K562 (cell line): ENCODE measurements around the gene CDH7. TPM values are rescaled to one million over a fixed set of nuclear protein-coding genes. Genes with fewer than 3 reads are reported as not detected.

Experiments used
- ATAC-seq: fragments of 200-7000 bp; cut with Tn5 transposase; 3 replicates; pipeline ENCODE4 v1.9.1; 2020; ENCODE audit warnings: moderate library complexity
- BruUV-seq: library from RNA; stranded (reverse); fragments of 400-500 nt; replicated peaks from 2 replicates; lab custom pipeline; 2021; lab: Mats Ljungman, UMichigan
- CTCF ChIA-PET: fragments of 300-600 bp; formaldehyde crosslinking; extraction: SDS; loops from one replicate; lab custom pipeline; 2021; ENCODE audit warnings: low intra/inter-chr PET ratio; lab: Yijun Ruan, JAX
- POLR2A ChIA-PET: fragments of 300-600, 350-650 bp; sonication (Branson Sonifier 250); formaldehyde crosslinking; extraction: SDS; loops from one replicate; lab custom pipeline; 2021; ENCODE audit warnings: antibody characterized with exemption, inconsistent platforms; lab: Yijun Ruan, JAX
- DNase-seq, 4 experiments: peaks; one replicate each; pipeline versions ENCODE4 v3.0.0 to v3.0.0-alpha.2; 2011 to 2018; ENCODE audit warnings: low spot score in 3 of 4, mixed read lengths in 3 of 4; ENCODE audit errors: extremely low read depth in 1 of 4
- FAIRE-seq: peaks from 2 replicates; lab custom pipeline; 2011; peaks lifted over from hg19 to GRCh38; lab: Jason Lieb, UNC
- H2AFZ ChIP-seq: 2 replicates; pipeline ENCODE4 v1.6.0; 2011; ENCODE audit warnings: low read depth, low read length, control low read depth, inconsistent platforms
- H3K27ac ChIP-seq: fragments of 200-600 bp; 3 replicates; pipeline ENCODE4 v1.8.0; 2011; ENCODE audit warnings: low read depth, mild to moderate bottlenecking, control low read depth, inconsistent platforms, low read length, moderate library complexity, mixed read lengths; ENCODE audit errors: extremely low read depth
- H3K27me3 ChIP-seq, 2 experiments: fragments of 300-600 bp in 1 of 2; 2 replicates in 1 of 2; 3 replicates in 1 of 2; pipeline versions ENCODE4 v1.6.0 to v1.8.0; 2011; ENCODE audit warnings: inconsistent platforms in 2 of 2, low read length in 2 of 2, mild to moderate bottlenecking in 1 of 2, mixed read lengths in 1 of 2, moderate library complexity in 1 of 2; ENCODE audit not compliant: control insufficient read depth in 2 of 2, insufficient read depth in 2 of 2
- H3K36me3 ChIP-seq: fragments of 300-600 bp; 3 replicates; pipeline ENCODE4 v1.8.0; 2011; ENCODE audit warnings: mild to moderate bottlenecking, low read length, inconsistent platforms; ENCODE audit not compliant: control insufficient read depth, insufficient read depth
- H3K4me1 ChIP-seq, 2 experiments: fragments of 200-600 bp in 1 of 2; replicated peaks in 1 of 2; 2 replicates in 1 of 2; 3 replicates in 1 of 2; pipeline versions ENCODE4 v1.5.1 to v1.8.0; 2011; ENCODE audit warnings: inconsistent platforms in 2 of 2, low read length in 2 of 2, mild to moderate bottlenecking in 1 of 2, mixed read lengths in 1 of 2, moderate library complexity in 1 of 2; ENCODE audit not compliant: control insufficient read depth in 2 of 2, insufficient read depth in 2 of 2
- H3K4me2 ChIP-seq: 2 replicates; pipeline ENCODE4 v1.6.1; 2011; ENCODE audit warnings: low read length, control low read depth, inconsistent platforms, mixed read lengths; ENCODE audit not compliant: insufficient read depth
- H3K4me3 ChIP-seq: fragments of 200-600 bp; sonication (generic), shearing (Covaris generic); 2 replicates; pipeline ENCODE4 v1.5.1; 2016; ENCODE audit warnings: control low read depth, inconsistent platforms
- H3K79me2 ChIP-seq: fragments of 200-600 bp; 3 replicates; pipeline ENCODE4 v1.8.0; 2011; ENCODE audit warnings: low read length, inconsistent platforms; ENCODE audit not compliant: control insufficient read depth, insufficient read depth
- H3K9ac ChIP-seq, 2 experiments: 2 replicates each; pipeline versions ENCODE4 v1.6.0 to v1.6.1; 2011; ENCODE audit warnings: low read depth in 2 of 2, low read length in 2 of 2, control low read depth in 1 of 2, inconsistent platforms in 1 of 2, mild to moderate bottlenecking in 1 of 2, mixed read lengths in 1 of 2; ENCODE audit not compliant: insufficient read depth in 1 of 2
- H3K9me1 ChIP-seq: one replicate; pipeline ENCODE4 v1.6.0; 2011; ENCODE audit warnings: inconsistent platforms, mild to moderate bottlenecking, low read length, moderate library complexity; ENCODE audit not compliant: control insufficient read depth, insufficient read depth
- H3K9me3 ChIP-seq: replicated peaks from 2 replicates; pipeline ENCODE4 v1.5.1; 2011; ENCODE audit warnings: low read depth, low read length, inconsistent platforms; ENCODE audit not compliant: control insufficient read depth, insufficient read depth
- H4K20me1 ChIP-seq: replicated peaks from 2 replicates; pipeline ENCODE4 v1.6.1; 2011; ENCODE audit warnings: low read length, inconsistent platforms, mixed read lengths; ENCODE audit not compliant: control insufficient read depth, insufficient read depth
- ETV6 ChIP-seq, 3 experiments: fragments of 150-350 bp in 1 of 3; sonication (generic) in 1 of 3; formaldehyde crosslinking in 1 of 3; IDR thresholded peaks; 2 replicates each; pipeline versions ENCODE4 v1.6.1 to v1.8.0; 2014 to 2022; ENCODE audit warnings: borderline replicate concordance in 2 of 3, low read depth in 2 of 3, antibody characterized with exemption in 1 of 3, low read length in 1 of 3, mild to moderate bottlenecking in 1 of 3, missing genetic modification reagents in 1 of 3
- EZH2 ChIP-seq: IDR thresholded peaks from 2 replicates; pipeline ENCODE4 v1.6.1; 2012; ENCODE audit warnings: low read depth, mild to moderate bottlenecking, inconsistent platforms, low read length, borderline replicate concordance
- MTA2 ChIP-seq: fragments of 450-650 bp; IDR thresholded peaks from 2 replicates; pipeline ENCODE4 v1.6.1; 2016; ENCODE audit warnings: low read depth
- NELFE ChIP-seq: IDR thresholded peaks from 2 replicates; pipeline ENCODE4 v1.6.1; 2011; ENCODE audit warnings: mild to moderate bottlenecking; ENCODE audit not compliant: insufficient read depth, insufficient read length
- NFE2 ChIP-seq: IDR thresholded peaks from 2 replicates; pipeline ENCODE4 v1.6.1; 2014; ENCODE audit warnings: antibody characterized with exemption, low read depth
- PTTG1 ChIP-seq: fragments of 450-650 bp; IDR thresholded peaks from 2 replicates; pipeline ENCODE4 v1.6.1; 2016; ENCODE audit warnings: low read depth, mild to moderate bottlenecking, missing genetic modification characterization, missing compliant biosample characterization
- ZNF146 ChIP-seq: IDR thresholded peaks from one replicate; pipeline ENCODE4 v1.6.1; 2018; ENCODE audit warnings: missing compliant biosample characterization; ENCODE audit not compliant: unreplicated experiment
- WGBS: fragments of 100-300 bp; shearing (Covaris generic); methylation state at CpG from one replicate; pipeline ENCODE4 v1.1.6; 2016; ENCODE audit warnings: low coverage, mixed read lengths; ENCODE audit not compliant: insufficient coverage; ENCODE audit errors: missing lambda C conversion rate; 5-methylcytosine and 5-hydroxymethylcytosine counted together
- in situ Hi-C: fragments of 300-500 bp; cut with MboI; formaldehyde crosslinking; loops from 4 replicates; pipeline ENCODE4 v1.15.0; 2018; ENCODE audit warnings: inconsistent platforms, mixed read lengths
- intact Hi-C: fragments of 100-400 bp; cut with micrococcal nuclease; formaldehyde crosslinking; loops from 2 replicates; pipeline ENCODE4 v1.14.2; 2022
- polyA plus RNA-seq, 8 experiments: library from polyadenylated mRNA; depleted of rRNA in 4 of 8; stranded (reverse) in 5 of 8; unstranded in 3 of 8; fragments of >200 nt; fragmentation: Nextera tagmentation in 2 of 8; fragmentation: Illumina TruSeq in 1 of 8; extraction: Ambion mirVana in 2 of 8; extraction: Trizol in 1 of 8; gene quantifications; 2 replicates each; pipeline versions ENCODE4 v1.2.1 to v1.2.3, GENCODE V29; 2011 to 2014; ENCODE audit warnings: inconsistent platforms in 1 of 8, missing spikeins in 1 of 8
- total RNA-seq, 7 experiments: library from RNA; depleted of rRNA in 6 of 7; stranded (reverse); fragments of >200 nt in 6 of 7; fragmentation: Illumina TruSeq in 2 of 7; extraction: Trizol in 2 of 7; gene quantifications; 2 replicates each; pipeline versions ENCODE4 v1.2.1 to v1.2.3, GENCODE V29; 2011 to 2021; ENCODE audit warnings: low replicate concordance in 1 of 7
- TF ChIP-seq, protein P1 (sequence below): sonication (generic); formaldehyde crosslinking; IDR thresholded peaks from 2 replicates; pipeline ENCODE4 v1.8.1; 2023; ENCODE audit warnings: mild to moderate bottlenecking, missing genetic modification reagents
- TF ChIP-seq, protein P2 (sequence below): sonication (generic); formaldehyde crosslinking; IDR thresholded peaks from 2 replicates; pipeline ENCODE4 v1.8.0; 2022; ENCODE audit warnings: missing genetic modification reagents, mild to moderate bottlenecking, borderline replicate concordance
- TF ChIP-seq, protein P3 (sequence below): sonication (generic); formaldehyde crosslinking; IDR thresholded peaks from 2 replicates; pipeline ENCODE4 v1.8.0; 2022; ENCODE audit warnings: mild to moderate bottlenecking, low read depth, missing genetic modification reagents
- TF ChIP-seq, protein P4 (sequence below): fragments of 450-650 bp; IDR thresholded peaks from 2 replicates; pipeline ENCODE4 v1.7.0; 2016; ENCODE audit warnings: borderline replicate concordance

The CDH7 gene
- total and polyA plus RNA-seq, 9 of the 15 experiments (the other 6 are each of a cell fraction or from before 2014, with no cell fraction given) = 0.01 to 0.07 (median 0.05) TPM; not detected in 6

DNA sequence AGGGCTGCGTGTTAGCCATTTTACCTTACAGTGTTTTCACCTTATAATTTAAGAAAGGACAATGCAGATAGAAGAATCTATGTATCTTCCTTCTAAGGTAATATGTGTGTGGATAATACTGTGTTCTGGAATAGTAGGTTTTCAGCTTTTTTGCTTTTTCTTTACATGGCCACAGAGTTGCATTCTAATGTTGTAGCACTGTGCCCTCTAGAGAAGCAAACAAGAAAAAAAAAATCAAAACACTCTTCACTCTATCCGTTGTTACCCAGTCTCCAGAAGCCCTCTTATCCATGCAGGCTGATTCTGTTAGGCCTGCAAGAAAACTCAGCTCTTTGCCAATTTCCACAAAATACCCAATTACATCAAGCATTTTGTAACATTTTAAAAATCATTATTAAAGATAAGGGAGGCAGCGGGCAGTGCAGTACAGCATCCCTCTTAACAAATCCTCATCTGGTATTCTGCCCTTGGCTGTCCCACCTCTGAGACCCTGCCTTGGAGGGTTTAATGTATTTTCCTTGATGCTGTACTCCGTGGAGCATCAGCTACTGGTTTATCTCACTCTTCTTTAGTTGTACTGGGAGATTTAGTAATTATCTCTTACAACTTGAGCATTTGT, 41.8 kb downstream of the CDH7 start:
- ATAC-seq = no peak
- Histone ChIP-seq H3K4me1 (no peaks in the 10 kb centered on the region), H3K4me2 (no peak overlapping the region), H3K79me2 (no peaks in the 10 kb centered on the region), H4K20me1 (no peaks in the 10 kb centered on the region), H2AFZ (no peak overlapping the region), H3K9ac (no peak overlapping the region), H3K27me3 (no peaks in the 10 kb centered on the region), H3K36me3 (no peaks in the 10 kb centered on the region), H3K4me3 (no peak overlapping the region), H3K9me1 (no peaks in the 10 kb centered on the region), H3K9me3 (no peaks in the 10 kb centered on the region), H3K27ac (no peak overlapping the region)
- BruUV-seq = no TSS peak
- TF ChIP-seq PTTG1 (tag) (no peak), MTA2 (no peak), EZH2 (no peak), NFE2 (no peak), ETV6 (IDR thresholded peaks at IDR 0.05; ENCODE audit: borderline replicate concordance in 1 of 2, low read depth in 2 of 2, low read length in 1 of 2) (no peak), ETV6 (CRISPR knock-in tag; IDR thresholded peaks at IDR 0.05; ENCODE audit: borderline replicate concordance) (no peak), NELFE (no peak), ZNF146 (no peak)
- TF ChIP-seq, protein P1, sequence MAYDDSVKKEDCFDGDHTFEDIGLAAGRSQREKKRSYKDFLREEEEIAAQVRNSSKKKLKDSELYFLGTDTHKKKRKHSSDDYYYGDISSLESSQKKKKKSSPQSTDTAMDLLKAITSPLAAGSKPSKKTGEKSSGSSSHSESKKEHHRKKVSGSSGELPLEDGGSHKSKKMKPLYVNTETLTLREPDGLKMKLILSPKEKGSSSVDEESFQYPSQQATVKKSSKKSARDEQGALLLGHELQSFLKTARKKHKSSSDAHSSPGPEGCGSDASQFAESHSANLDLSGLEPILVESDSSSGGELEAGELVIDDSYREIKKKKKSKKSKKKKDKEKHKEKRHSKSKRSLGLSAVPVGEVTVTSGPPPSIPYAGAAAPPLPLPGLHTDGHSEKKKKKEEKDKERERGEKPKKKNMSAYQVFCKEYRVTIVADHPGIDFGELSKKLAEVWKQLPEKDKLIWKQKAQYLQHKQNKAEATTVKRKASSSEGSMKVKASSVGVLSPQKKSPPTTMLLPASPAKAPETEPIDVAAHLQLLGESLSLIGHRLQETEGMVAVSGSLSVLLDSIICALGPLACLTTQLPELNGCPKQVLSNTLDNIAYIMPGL (CRISPR knock-in tag) = no peak
- TF ChIP-seq, protein P2, sequence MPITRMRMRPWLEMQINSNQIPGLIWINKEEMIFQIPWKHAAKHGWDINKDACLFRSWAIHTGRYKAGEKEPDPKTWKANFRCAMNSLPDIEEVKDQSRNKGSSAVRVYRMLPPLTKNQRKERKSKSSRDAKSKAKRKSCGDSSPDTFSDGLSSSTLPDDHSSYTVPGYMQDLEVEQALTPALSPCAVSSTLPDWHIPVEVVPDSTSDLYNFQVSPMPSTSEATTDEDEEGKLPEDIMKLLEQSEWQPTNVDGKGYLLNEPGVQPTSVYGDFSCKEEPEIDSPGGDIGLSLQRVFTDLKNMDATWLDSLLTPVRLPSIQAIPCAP = no peak
- TF ChIP-seq, protein P3, sequence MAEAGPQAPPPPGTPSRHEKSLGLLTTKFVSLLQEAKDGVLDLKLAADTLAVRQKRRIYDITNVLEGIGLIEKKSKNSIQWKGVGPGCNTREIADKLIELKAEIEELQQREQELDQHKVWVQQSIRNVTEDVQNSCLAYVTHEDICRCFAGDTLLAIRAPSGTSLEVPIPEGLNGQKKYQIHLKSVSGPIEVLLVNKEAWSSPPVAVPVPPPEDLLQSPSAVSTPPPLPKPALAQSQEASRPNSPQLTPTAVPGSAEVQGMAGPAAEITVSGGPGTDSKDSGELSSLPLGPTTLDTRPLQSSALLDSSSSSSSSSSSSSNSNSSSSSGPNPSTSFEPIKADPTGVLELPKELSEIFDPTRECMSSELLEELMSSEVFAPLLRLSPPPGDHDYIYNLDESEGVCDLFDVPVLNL (CRISPR knock-in tag) = no peak
- TF ChIP-seq, protein P4, sequence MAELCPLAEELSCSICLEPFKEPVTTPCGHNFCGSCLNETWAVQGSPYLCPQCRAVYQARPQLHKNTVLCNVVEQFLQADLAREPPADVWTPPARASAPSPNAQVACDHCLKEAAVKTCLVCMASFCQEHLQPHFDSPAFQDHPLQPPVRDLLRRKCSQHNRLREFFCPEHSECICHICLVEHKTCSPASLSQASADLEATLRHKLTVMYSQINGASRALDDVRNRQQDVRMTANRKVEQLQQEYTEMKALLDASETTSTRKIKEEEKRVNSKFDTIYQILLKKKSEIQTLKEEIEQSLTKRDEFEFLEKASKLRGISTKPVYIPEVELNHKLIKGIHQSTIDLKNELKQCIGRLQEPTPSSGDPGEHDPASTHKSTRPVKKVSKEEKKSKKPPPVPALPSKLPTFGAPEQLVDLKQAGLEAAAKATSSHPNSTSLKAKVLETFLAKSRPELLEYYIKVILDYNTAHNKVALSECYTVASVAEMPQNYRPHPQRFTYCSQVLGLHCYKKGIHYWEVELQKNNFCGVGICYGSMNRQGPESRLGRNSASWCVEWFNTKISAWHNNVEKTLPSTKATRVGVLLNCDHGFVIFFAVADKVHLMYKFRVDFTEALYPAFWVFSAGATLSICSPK = no peak
- in situ Hi-C loops (no loop called here), intact Hi-C loops (no loop called here)
- ChIA-PET POLR2A (no interaction called here), CTCF (no interaction called here)
- DNase-seq = no peak
- WGBS = 4% methylated on average over 4 of the region's 4 CpGs
- no peak for FAIRE-seq
